ENCODE results near the gene VWA2. TPM values are rescaled to one million over a fixed set of nuclear protein-coding genes. Genes with fewer than 3 reads are reported as not detected.

The VWA2 gene
- total RNA-seq, 1 donor from 2014 or later, result 15.0 TPM

DNA sequence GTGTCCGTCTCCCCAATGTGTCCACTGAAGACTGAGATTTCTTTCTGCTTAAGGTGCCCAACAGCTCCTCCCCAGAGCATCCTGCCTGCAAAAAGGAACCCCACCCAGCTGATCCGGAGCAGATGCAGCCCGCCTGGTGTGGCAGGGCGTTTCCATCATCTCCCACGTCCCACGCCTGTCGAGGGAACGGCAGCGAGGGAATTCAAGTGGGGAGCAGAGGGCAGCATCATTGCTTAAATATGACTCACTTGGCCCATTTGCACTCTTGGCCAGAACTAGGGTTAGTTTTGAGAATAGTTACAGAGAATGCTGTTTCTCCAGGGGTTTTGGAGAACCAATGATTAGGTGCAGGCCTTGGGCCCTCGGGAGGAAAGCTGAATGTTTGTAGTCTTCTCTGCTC, 20.8 kb downstream of the VWA2 start:
- H3K27ac Mint-ChIP-seq, result no peak overlapping the region
- H3K36me3 Mint-ChIP-seq, result peaks cover 6% of the 10 kb centered on the region
- peaks cover 28% of the 10 kb centered on the region for H3K4me1 Mint-ChIP-seq
- TF ChIP-seq, protein P1, sequence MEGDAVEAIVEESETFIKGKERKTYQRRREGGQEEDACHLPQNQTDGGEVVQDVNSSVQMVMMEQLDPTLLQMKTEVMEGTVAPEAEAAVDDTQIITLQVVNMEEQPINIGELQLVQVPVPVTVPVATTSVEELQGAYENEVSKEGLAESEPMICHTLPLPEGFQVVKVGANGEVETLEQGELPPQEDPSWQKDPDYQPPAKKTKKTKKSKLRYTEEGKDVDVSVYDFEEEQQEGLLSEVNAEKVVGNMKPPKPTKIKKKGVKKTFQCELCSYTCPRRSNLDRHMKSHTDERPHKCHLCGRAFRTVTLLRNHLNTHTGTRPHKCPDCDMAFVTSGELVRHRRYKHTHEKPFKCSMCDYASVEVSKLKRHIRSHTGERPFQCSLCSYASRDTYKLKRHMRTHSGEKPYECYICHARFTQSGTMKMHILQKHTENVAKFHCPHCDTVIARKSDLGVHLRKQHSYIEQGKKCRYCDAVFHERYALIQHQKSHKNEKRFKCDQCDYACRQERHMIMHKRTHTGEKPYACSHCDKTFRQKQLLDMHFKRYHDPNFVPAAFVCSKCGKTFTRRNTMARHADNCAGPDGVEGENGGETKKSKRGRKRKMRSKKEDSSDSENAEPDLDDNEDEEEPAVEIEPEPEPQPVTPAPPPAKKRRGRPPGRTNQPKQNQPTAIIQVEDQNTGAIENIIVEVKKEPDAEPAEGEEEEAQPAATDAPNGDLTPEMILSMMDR (IDR thresholded peaks at IDR 0.05; ENCODE audit: unreplicated experiment), result no peak
- H3K9me3 Mint-ChIP-seq, result no peaks in the 10 kb centered on the region
- H3K4me3 Mint-ChIP-seq, result no peak overlapping the region
- DNase-seq (ENCODE audit: low spot score in 2 of 2, unreplicated experiment in 2 of 2), result no peak
- H3K27me3 Mint-ChIP-seq (ENCODE audit: low read depth), result no peaks in the 10 kb centered on the region

DNA sequence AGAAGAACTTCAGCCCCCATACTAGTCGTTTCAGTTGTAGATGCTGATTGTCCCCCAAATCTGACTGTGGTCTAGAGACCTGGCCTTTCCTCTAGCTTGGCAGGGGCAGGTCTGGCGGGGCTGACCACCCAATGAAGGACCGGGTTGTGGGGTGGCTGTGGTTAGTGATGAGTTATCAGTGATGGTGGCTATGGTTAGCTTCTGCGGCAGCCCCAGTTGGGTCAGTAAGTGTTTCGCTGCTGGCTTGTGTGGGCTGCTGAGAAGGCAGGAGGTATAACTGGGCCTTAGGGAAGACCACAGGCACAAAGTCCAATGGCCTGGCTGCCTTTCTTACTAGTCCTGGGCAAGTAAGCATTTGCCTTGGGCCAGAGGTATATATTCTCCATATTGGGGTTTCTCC, 21.3 kb downstream of the VWA2 start:
- H3K27me3 Mint-ChIP-seq (ENCODE audit: low read depth), result no peaks in the 10 kb centered on the region
- H3K36me3 Mint-ChIP-seq, result peaks cover 2% of the 10 kb centered on the region
- peaks cover 30% of the 10 kb centered on the region for H3K4me1 Mint-ChIP-seq
- DNase-seq (ENCODE audit: low spot score in 2 of 2, unreplicated experiment in 2 of 2), result no peak
- no peak overlapping the region for H3K27ac Mint-ChIP-seq
- TF ChIP-seq, protein P1 (IDR thresholded peaks at IDR 0.05; ENCODE audit: unreplicated experiment), result no peak
- H3K4me3 Mint-ChIP-seq, result no peak overlapping the region
- no peaks in the 10 kb centered on the region for H3K9me3 Mint-ChIP-seq

DNA sequence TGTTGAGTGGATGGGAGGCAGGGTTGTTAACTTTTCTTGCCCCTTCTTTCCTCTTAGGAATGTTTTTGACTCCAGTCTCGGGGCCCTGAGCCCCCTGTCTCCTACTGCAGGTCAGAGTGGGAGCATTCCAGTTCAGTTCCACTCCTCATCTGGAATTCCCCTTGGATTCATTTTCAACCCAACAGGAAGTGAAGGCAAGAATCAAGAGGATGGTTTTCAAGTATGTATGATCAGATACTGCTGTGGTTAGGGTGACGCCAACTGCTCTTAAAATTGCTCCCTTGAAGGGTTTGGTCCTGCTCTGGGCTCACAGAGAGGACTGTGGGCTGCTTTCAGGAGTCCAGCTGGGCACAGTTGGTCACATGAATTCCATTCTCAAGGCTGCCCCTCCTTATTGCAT, 22.0 kb downstream of the VWA2 start:
- Mint-ChIP-seq H3K27ac (no peak overlapping the region), H3K9me3 (no peaks in the 10 kb centered on the region), H3K4me3 (no peak overlapping the region), H3K36me3 (no peaks in the 10 kb centered on the region), H3K27me3 (ENCODE audit: low read depth) (no peaks in the 10 kb centered on the region), H3K4me1 (peaks cover 32% of the 10 kb centered on the region)
- DNase-seq (ENCODE audit: low spot score in 2 of 2, unreplicated experiment in 2 of 2), result no peak
- TF ChIP-seq, protein P1 (IDR thresholded peaks at IDR 0.05; ENCODE audit: unreplicated experiment), result no peak

DNA sequence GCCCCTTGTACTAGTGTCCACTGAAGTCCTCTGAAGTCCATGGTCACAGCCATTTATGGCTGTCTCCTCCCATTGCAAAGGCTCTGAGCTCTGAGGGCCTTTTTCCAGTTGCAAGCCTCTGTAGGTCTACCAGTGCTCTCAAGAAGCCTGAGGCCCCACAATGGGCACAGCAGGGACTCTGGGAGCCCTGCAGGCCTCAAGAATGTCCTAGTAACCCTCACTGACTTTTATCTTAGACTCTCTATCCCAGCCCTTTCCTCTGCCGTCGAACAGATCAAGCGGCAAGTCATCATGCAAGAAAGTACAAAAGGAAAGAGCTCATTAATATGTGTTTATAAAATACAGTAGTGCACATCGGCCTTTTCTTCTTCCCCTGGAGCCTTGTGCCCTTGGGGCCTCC, 23.4 kb downstream of the VWA2 start:
- DNase-seq (ENCODE audit: low spot score in 2 of 2, unreplicated experiment in 2 of 2), result no peak
- TF ChIP-seq, protein P1 (IDR thresholded peaks at IDR 0.05; ENCODE audit: unreplicated experiment), result no peak
- no peak overlapping the region for H3K27ac Mint-ChIP-seq

DNA sequence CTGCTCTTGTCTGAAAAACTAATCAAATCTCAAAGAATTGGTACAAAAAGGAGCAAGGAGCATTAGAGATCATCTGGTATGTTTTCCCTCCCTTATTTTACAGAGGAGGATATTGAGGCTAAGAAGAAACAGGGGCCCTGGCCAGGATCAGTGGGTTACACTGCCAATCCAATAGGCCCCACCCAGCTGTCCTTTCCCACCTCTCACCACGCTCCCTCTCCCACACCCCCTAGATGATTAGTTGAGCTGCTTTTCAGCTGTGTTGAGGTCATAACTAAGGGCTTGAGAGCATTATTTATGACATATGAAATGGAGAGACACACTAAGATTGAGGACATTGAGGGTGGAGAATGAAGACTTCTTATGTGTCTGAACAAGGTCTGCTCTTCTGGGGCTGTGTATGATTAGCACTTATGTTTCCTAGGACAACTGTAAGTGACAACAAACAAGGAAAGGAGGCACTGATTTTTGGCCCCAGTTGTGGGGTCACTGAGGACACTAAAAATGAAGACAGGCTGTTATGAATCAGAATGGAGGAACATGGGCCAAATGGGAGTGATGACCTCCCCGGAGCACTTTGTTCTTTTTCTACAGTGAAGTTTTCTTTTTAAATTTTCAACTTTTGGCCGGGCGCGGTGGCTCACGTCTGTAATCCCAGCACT, 26.5 kb downstream of the VWA2 start:
- DNase-seq (ENCODE audit: low spot score in 2 of 2, unreplicated experiment in 2 of 2), result no peak
- no peaks in the 10 kb centered on the region for H3K27me3 Mint-ChIP-seq (ENCODE audit: low read depth)
- peaks cover 26% of the 10 kb centered on the region for H3K4me1 Mint-ChIP-seq
- no peak overlapping the region for H3K4me3 Mint-ChIP-seq
- TF ChIP-seq, protein P1 (IDR thresholded peaks at IDR 0.05; ENCODE audit: unreplicated experiment), result no peak
- H3K36me3 Mint-ChIP-seq, result no peaks in the 10 kb centered on the region
- H3K27ac Mint-ChIP-seq, result peak overlapping the region; percentile 50
- H3K9me3 Mint-ChIP-seq, result no peaks in the 10 kb centered on the region

More for the DNA sequence above, 23.4 kb downstream of the VWA2 start:
- no peaks in the 10 kb centered on the region for H3K9me3 Mint-ChIP-seq
- H3K4me1 Mint-ChIP-seq, result peaks cover 31% of the 10 kb centered on the region
- no peaks in the 10 kb centered on the region for H3K36me3 Mint-ChIP-seq
- H3K27me3 Mint-ChIP-seq (ENCODE audit: low read depth), result no peaks in the 10 kb centered on the region
- H3K4me3 Mint-ChIP-seq, result no peak overlapping the region
